Esophagus squamous epithelium (tissue), 5 donors: Measurements from ENCODE around the gene PIP5KL1. TPM values are rescaled to one million over a fixed set of nuclear protein-coding genes. Genes with fewer than 3 reads are reported as not detected.

Experiments
- DNase-seq: peaks from one replicate; lab custom pipeline; 2025; lab: John Stamatoyannopoulos, UW
- H3K27ac ChIP-seq, 4 donors: fragments of 200-600 bp; sonication (generic); one replicate each; pipeline ENCODE4 v1.5.1; 2016 to 2019; ENCODE audit warnings: mild to moderate bottlenecking in 1 of 4
- H3K27me3 ChIP-seq, 4 donors: fragments of 200-600 bp; sonication (generic); 1 replicate in 3 of 4; 2 replicates in 1 of 4; pipeline versions ENCODE4 v1.5.1 to v1.6.0; 2017 to 2021; ENCODE audit warnings: antibody characterized with exemption in 1 of 4
- H3K36me3 ChIP-seq, 3 donors: fragments of 200-600 bp; sonication (generic); one replicate each; pipeline ENCODE4 v1.5.1; 2016 to 2019
- H3K4me1 ChIP-seq, 3 donors: fragments of 200-600 bp; sonication (generic); one replicate each; pipeline ENCODE4 v1.5.1; 2017 to 2019
- H3K4me3 ChIP-seq, 4 donors: fragments of 200-600 bp; sonication (generic); 1 replicate in 3 of 4; 2 replicates in 1 of 4; pipeline ENCODE4 v1.5.1; 2016 to 2019; ENCODE audit warnings: mild to moderate bottlenecking in 2 of 4, moderate library complexity in 1 of 4
- H3K9me3 ChIP-seq, 3 donors: fragments of 200-600 bp; sonication (generic); one replicate each; pipeline ENCODE4 v1.5.1; 2016 to 2019
- CTCF ChIP-seq, 6 experiments: fragments of 450-650 bp in 4 of 6; fragments of 200-600 bp in 2 of 6; sonication (generic) in 2 of 6; IDR thresholded peaks; one replicate each; pipeline ENCODE4 v1.5.1; 2016 to 2019; ENCODE audit warnings: antibody characterized with exemption in 6 of 6, mild to moderate bottlenecking in 4 of 6, moderate library complexity in 4 of 6
- POLR2A ChIP-seq, 4 donors: fragments of 450-650 bp; IDR thresholded peaks; one replicate each; pipeline ENCODE4 v1.6.1; 2017; ENCODE audit warnings: antibody characterized with exemption in 4 of 4, mild to moderate bottlenecking in 4 of 4, moderate library complexity in 3 of 4
- WGBS, 2 donors: methylation state at CpG; one replicate each; pipeline ENCODE4 v1.1.5; 2018; 5-methylcytosine and 5-hydroxymethylcytosine counted together
- intact Hi-C: fragments of 100-400 bp; cut with DNase I; formaldehyde crosslinking; loops from one replicate; pipeline ENCODE4 v1.15.0; 2022
- total RNA-seq, 4 donors: library from RNA; depleted of rRNA; stranded (reverse); fragments of >200 nt; gene quantifications; one replicate each; pipeline ENCODE4 v1.1.0, GENCODE V29; 2016
- donor health status: DM: yes; HTN: yes; CAD: no.

Gene PIP5KL1
- total RNA-seq, 4 donors from 2014 or later = 3.1 to 4.6 (median 3.6) TPM; not detected in 1

GRCh38 chr9:127929625-127929979, 975 bp downstream of the PIP5KL1 start:
- peaks cover 30 to 53% (median 36%) of the 10 kb centered on the region in 3 donors for H3K4me1 ChIP-seq
- no peak overlapping the region for H3K4me3 ChIP-seq
- no peaks in the 10 kb centered on the region for H3K9me3 ChIP-seq
- no peak overlapping the region for H3K27ac ChIP-seq
- peaks cover 0 to 49% (median 0%) of the 10 kb centered on the region in 4 donors for H3K27me3 ChIP-seq
- intact Hi-C loops = loop anchor here (10.0 kb wide), 1 partner anchor 335 kb away; no protein-coding TSS in a partner anchor
- WGBS, 2 donors = 88% methylated on average over 1 of the region's 10 CpGs; no CpG with 5 or more reads in 1 of the 2 donors
- DNase-seq = no peak
- H3K36me3 ChIP-seq = peaks cover 0 to 5% (median 0%) of the 10 kb centered on the region in 3 donors
- no peak for TF ChIP-seq POLR2A (IDR thresholded peaks at IDR 0.05)
- TF ChIP-seq CTCF (IDR thresholded peaks at IDR 0.05) = no peak

- no peak overlapping the region for H3K27ac ChIP-seq
- no peaks in the 10 kb centered on the region for H3K36me3 ChIP-seq
- TF ChIP-seq POLR2A (IDR thresholded peaks at IDR 0.05) (no peak), CTCF (IDR thresholded peaks at IDR 0.05) (no peak)
- WGBS, 2 donors = 48 to 70% methylated on average over 5 to 7 of the region's 11 CpGs
- DNase-seq = no peak
- no peaks in the 10 kb centered on the region for H3K9me3 ChIP-seq
- H3K4me1 ChIP-seq = peaks cover 30 to 53% (median 36%) of the 10 kb centered on the region in 3 donors
- peaks cover 0 to 49% (median 0%) of the 10 kb centered on the region in 4 donors for H3K27me3 ChIP-seq
- intact Hi-C loops = loop anchor here (10.0 kb wide), 1 partner anchor 334 kb away; no protein-coding TSS in a partner anchor
- no peak overlapping the region for H3K4me3 ChIP-seq
Observed at GRCh38 chr9:127928676-127929624, 1.6 kb downstream of the PIP5KL1 start.

- Histone ChIP-seq H3K4me1 (peaks cover 30 to 53% (median 36%) of the 10 kb centered on the region in 3 donors), H3K36me3 (no peaks in the 10 kb centered on the region), H3K9me3 (no peaks in the 10 kb centered on the region), H3K27me3 (peaks cover 0 to 49% (median 0%) of the 10 kb centered on the region in 4 donors), H3K27ac (peak overlapping the region in 1 of 4 donors; percentile 12), H3K4me3 (peak overlapping the region; percentile 32 to 63 (median 52))
- intact Hi-C loops = loop anchor here (10.0 kb wide), 1 partner anchor 333 kb away; no protein-coding TSS in a partner anchor
- TF ChIP-seq CTCF (IDR thresholded peaks at IDR 0.05) = no peak
- TF ChIP-seq POLR2A (IDR thresholded peaks at IDR 0.05) = no peak
- WGBS, 2 donors = 20% methylated on average over 1 of the region's 24 CpGs; no CpG with 5 or more reads in 1 of the 2 donors
- DNase-seq = no peak
Observed at GRCh38 chr9:127927988-127928675, 2.4 kb downstream of the PIP5KL1 start.

DNA sequence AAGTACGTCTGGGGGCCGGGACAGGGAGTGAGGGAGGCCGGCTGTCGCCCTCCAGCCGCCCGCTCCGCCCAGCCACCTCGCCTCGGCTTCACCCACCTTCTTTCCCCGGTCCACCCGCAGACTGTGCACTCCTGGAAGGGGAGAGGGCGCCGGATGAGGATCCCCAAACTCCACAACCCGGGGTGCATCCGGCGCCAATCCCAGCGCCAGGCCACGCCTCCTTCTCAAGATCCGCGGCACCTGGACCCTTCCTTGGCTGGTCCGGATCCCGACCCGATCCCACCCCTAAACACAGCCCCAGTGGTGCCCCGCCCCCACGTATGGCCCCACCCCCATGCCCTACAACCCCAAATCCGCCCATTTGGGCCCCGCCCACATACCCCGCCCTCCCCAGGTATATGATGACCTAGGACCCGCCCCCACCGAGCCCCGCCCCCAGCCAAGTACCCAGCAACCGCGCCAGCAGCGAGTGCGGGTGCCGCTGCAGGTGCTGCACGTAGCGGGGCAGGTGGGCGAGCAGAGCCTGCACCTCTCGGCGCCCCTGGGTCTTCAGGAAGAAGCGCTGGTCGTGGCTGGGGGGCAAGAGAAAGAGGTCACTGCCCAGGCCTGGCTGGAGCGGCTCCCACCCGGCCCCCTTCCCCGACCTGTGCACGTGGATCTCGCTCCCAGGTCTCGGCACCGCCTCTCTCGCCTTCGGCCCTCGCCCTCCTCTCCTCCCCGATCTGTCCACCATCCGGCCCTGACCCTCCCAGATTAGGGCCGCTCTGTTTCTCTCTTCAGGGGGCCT, 3.2 kb downstream of the PIP5KL1 start:
- Histone ChIP-seq H3K4me3 (peak overlapping the region; percentile 32 to 63 (median 52)), H3K27ac (peak overlapping the region; percentile 12 to 59 (median 30)), H3K4me1 (peaks cover 30 to 53% (median 36%) of the 10 kb centered on the region in 3 donors), H3K9me3 (no peaks in the 10 kb centered on the region), H3K36me3 (no peaks in the 10 kb centered on the region), H3K27me3 (peaks cover 0 to 49% (median 0%) of the 10 kb centered on the region in 4 donors)
- TF ChIP-seq CTCF (IDR thresholded peaks at IDR 0.05) (no peak), POLR2A (IDR thresholded peaks at IDR 0.05) (no peak)
- WGBS, 2 donors = 4 to 7% methylated on average over 11 to 18 of the region's 56 CpGs
- DNase-seq = no peak
- intact Hi-C loops = loop anchor here (10.0 kb wide), 1 partner anchor 333 kb away; no protein-coding TSS in a partner anchor
